Measurements from ENCODE around the gene LIN37.
"Not testable (repeated sequence)": the region's sequence is repeated elsewhere in the genome, so short reads cannot be mapped to it uniquely, and the experiment has no call there.

Gene LIN37

DNA sequence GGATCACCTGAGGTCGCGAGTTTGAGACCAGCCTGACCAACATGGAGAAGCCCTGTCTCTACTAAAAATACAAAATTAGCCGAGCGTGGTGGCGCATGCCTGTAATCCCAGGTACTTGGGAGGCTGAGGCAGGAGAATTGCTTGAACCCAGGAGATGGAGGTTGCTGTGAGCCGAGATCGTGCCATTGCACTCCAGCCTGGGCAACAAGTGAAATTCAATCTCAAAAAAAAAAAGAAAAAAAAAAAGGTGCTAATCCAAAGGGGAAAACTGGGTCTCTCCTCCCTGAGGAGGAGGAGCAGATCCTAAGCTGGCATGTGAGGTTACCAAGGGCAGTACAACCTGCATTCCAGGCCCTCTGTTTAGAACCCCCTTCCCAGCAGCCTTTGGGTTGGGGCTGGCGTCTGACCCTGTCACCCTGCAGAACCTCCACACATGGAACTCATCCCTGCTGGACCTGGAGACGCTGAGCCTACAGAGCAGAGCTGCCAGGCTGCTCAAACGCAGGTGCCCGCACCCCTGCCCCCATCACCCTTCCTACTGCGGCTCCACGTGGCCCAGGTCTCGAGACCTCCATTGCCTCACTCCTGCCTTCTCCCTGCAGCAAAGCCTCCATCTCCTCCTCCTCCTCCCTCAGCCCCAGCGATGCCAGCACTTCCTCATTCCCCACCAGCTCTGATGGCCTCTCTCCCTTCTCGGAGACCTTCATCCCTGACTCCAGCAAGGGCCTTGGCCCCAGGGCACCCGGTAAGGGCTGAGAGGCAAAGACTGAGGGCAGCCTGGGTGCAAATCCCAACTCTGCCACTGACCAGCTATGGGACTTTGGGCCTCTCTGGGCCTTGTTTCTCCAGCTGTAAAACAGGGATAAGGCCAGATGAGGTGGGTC, 16.3 kb downstream of the LIN37 start:
- Histone ChIP-seq H3K4me2 (ENCODE audit: low read length) (no peak overlapping the region), H3K27ac (ENCODE audit: low read length) (no peak overlapping the region), H3K9ac (ENCODE audit: low read length) (no peak overlapping the region), H3K9me3 (ENCODE audit: insufficient read depth, low read length) (no peaks in the 10 kb centered on the region), H3K27me3 (ENCODE audit: low read depth, low read length) (no peaks in the 10 kb centered on the region), H3K79me2 (ENCODE audit: low read length) (peaks cover 2% of the 10 kb centered on the region), H3K4me1 (ENCODE audit: low read length) (no peaks in the 10 kb centered on the region), H3K36me3 (replicated peaks; ENCODE audit: low read depth, low read length) (peaks cover 32% of the 10 kb centered on the region), H2AFZ (ENCODE audit: low read depth, low read length) (no peak overlapping the region), H3K4me3 (ENCODE audit: low read length) (no peak overlapping the region), H4K20me1 (ENCODE audit: insufficient read depth, low read length) (no peaks in the 10 kb centered on the region; the same call in 1 of the 2 replicates)
- no peak for TF ChIP-seq EZH2phosphoT487 (IDR thresholded peaks at IDR 0.05; ENCODE audit: low read depth)
- TF ChIP-seq, protein P1, sequence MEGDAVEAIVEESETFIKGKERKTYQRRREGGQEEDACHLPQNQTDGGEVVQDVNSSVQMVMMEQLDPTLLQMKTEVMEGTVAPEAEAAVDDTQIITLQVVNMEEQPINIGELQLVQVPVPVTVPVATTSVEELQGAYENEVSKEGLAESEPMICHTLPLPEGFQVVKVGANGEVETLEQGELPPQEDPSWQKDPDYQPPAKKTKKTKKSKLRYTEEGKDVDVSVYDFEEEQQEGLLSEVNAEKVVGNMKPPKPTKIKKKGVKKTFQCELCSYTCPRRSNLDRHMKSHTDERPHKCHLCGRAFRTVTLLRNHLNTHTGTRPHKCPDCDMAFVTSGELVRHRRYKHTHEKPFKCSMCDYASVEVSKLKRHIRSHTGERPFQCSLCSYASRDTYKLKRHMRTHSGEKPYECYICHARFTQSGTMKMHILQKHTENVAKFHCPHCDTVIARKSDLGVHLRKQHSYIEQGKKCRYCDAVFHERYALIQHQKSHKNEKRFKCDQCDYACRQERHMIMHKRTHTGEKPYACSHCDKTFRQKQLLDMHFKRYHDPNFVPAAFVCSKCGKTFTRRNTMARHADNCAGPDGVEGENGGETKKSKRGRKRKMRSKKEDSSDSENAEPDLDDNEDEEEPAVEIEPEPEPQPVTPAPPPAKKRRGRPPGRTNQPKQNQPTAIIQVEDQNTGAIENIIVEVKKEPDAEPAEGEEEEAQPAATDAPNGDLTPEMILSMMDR (IDR thresholded peaks at IDR 0.05; ENCODE audit: low read depth, low read length), result no peak

DNA sequence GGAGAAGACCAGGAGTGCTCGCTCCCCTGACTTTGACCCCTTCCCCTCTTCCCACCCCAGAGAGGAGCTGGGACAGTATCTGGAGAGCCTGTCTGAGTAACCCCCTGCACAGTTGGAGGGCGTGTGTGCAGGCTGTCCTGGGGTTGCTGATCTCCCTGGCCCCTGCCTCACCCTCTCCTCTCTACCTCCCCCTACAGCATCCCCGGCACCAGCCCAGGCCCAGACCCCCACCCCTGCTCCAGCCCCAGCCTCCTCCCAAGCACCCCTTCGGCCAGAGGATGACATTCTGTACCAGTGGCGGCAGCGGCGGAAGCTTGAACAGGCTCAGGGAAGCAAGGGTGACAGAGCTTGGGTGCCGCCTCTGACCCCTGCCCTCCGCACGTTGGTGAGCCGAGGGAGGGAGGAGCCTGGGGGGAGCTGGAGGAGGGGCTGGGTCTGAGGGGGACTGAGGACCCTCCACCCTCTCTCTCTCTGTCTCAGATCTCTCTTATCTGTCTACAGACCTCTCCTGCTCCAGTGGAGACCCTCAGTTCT, 18.3 kb downstream of the LIN37 start:
- no peak overlapping the region for H2AFZ ChIP-seq (ENCODE audit: low read depth, low read length)
- no peak overlapping the region for H3K9ac ChIP-seq (ENCODE audit: low read length)
- no peaks in the 10 kb centered on the region for H3K79me2 ChIP-seq (ENCODE audit: low read length)
- peaks cover 22% of the 10 kb centered on the region for H3K36me3 ChIP-seq (replicated peaks; ENCODE audit: low read depth, low read length)
- H3K4me1 ChIP-seq (ENCODE audit: low read length), result no peaks in the 10 kb centered on the region
- no peaks in the 10 kb centered on the region for H4K20me1 ChIP-seq (ENCODE audit: insufficient read depth, low read length)
- no peaks in the 10 kb centered on the region for H3K27me3 ChIP-seq (ENCODE audit: low read depth, low read length)
- no peak overlapping the region for H3K4me3 ChIP-seq (ENCODE audit: low read length)
- H3K27ac ChIP-seq (ENCODE audit: low read length), result no peak overlapping the region
- no peak overlapping the region for H3K4me2 ChIP-seq (ENCODE audit: low read length)
- no peak for TF ChIP-seq EZH2phosphoT487 (IDR thresholded peaks at IDR 0.05; ENCODE audit: low read depth)
- TF ChIP-seq, protein P1 (IDR thresholded peaks at IDR 0.05; ENCODE audit: low read depth, low read length), result no peak
- H3K9me3 ChIP-seq (ENCODE audit: insufficient read depth, low read length), result no peaks in the 10 kb centered on the region

DNA sequence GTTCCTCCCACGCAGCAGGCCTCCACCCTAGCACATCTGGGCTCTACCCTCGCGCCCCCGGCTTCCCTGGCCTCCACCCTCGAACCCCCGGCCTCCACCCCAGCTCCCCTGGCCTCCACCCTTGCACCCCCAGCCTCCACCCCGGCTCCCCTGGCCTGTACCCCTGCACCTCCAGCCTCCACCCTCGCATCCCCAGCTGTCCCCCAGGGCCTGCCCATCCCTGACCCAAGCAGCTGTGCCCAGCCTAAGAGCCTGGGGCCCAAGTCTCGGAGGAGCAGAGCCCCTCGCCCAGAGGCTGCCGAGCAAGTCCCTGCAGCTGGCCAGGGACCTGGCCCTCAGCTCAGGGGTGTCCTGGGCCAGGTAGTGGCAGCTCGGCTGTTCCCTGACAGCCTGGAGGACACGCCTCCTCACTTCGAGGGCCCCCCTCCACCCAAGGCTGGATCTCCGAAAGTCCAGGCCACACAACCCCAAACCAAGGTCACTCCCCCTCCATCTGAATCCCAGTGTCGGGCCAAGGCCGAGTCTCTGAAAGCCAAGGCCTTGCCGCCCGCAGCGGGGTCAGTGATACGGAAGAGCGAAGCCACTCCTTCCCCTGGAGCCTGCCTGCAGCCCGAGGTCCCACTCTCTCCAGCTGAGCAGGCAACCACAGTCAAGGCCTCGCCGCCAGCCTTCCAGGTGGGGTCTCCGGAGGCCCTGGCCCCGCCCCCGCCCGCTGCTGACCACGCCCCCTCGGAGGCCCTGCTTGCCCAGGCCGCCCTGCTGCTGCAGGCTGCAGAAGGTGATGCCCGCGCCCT, 19.1 kb downstream of the LIN37 start:
- H3K9ac ChIP-seq (ENCODE audit: low read length), result no peak overlapping the region
- H4K20me1 ChIP-seq (ENCODE audit: insufficient read depth, low read length), result no peaks in the 10 kb centered on the region
- H2AFZ ChIP-seq (ENCODE audit: low read depth, low read length), result no peak overlapping the region
- H3K4me2 ChIP-seq (ENCODE audit: low read length), result no peak overlapping the region
- H3K27me3 ChIP-seq (ENCODE audit: low read depth, low read length), result no peaks in the 10 kb centered on the region
- no peaks in the 10 kb centered on the region for H3K4me1 ChIP-seq (ENCODE audit: low read length)
- no peak overlapping the region for H3K27ac ChIP-seq (ENCODE audit: low read length)
- peaks cover 17% of the 10 kb centered on the region for H3K36me3 ChIP-seq (replicated peaks; ENCODE audit: low read depth, low read length)
- TF ChIP-seq, protein P1 (IDR thresholded peaks at IDR 0.05; ENCODE audit: low read depth, low read length), result no peak
- TF ChIP-seq EZH2phosphoT487 (IDR thresholded peaks at IDR 0.05; ENCODE audit: low read depth), result no peak
- H3K4me3 ChIP-seq (ENCODE audit: low read length), result no peak overlapping the region
- no peaks in the 10 kb centered on the region for H3K79me2 ChIP-seq (ENCODE audit: low read length)
- H3K9me3 ChIP-seq (ENCODE audit: insufficient read depth, low read length), result no peaks in the 10 kb centered on the region

DNA sequence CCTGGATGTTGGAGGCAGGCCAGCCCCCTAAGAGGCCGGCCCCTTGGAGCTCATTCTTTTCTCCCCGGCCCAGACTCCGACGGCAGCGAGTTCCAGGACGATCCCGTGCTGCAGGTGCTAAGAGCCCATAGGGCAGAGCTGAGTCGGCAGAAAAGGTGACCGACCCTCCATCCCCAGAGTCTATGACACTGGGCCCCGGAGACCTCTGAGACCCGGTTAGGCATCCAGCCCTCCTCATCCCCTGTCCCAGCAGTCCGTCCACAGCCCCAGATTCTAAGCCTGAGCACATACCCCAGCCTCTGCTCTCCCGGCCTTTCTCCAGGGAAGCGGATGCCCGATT, 19.7 kb downstream of the LIN37 start:
- no peak for TF ChIP-seq EZH2phosphoT487 (IDR thresholded peaks at IDR 0.05; ENCODE audit: low read depth)
- TF ChIP-seq, protein P1 (IDR thresholded peaks at IDR 0.05; ENCODE audit: low read depth, low read length), result no peak
- Histone ChIP-seq H3K4me2 (ENCODE audit: low read length) (no peak overlapping the region), H3K79me2 (ENCODE audit: low read length) (no peaks in the 10 kb centered on the region), H3K36me3 (replicated peaks; ENCODE audit: low read depth, low read length) (peaks cover 17% of the 10 kb centered on the region), H4K20me1 (ENCODE audit: insufficient read depth, low read length) (no peaks in the 10 kb centered on the region), H3K27me3 (ENCODE audit: low read depth, low read length) (no peaks in the 10 kb centered on the region), H3K4me3 (ENCODE audit: low read length) (no peak overlapping the region), H3K27ac (ENCODE audit: low read length) (no peak overlapping the region), H3K9me3 (ENCODE audit: insufficient read depth, low read length) (no peaks in the 10 kb centered on the region), H3K4me1 (ENCODE audit: low read length) (no peaks in the 10 kb centered on the region), H2AFZ (ENCODE audit: low read depth, low read length) (no peak overlapping the region), H3K9ac (ENCODE audit: low read length) (no peak overlapping the region)

DNA sequence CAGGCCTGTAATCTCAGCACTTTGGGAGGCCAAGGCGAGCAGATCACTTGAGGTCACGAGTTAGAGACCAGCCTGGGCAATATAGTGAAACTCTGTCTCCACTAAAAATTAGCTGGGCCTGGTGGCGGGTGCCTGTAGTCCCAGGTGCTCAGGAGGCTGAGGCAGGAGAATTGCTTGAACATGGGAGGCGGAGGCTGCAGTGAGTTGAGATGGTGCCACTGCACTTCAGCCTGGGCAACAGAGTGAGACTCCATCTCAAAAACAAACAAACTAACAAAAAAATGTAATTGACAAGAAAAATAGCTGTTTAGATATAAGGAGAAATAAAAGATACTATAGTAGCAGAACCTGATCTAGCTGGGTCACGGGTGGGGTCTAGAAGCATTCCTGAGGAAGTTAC, 24.0 kb downstream of the LIN37 start:
- not testable (repeated sequence) for H3K79me2 ChIP-seq (ENCODE audit: low read length); H4K20me1 ChIP-seq (ENCODE audit: insufficient read depth, low read length); H3K27ac ChIP-seq (ENCODE audit: low read length); H3K4me2 ChIP-seq (ENCODE audit: low read length); H3K9ac ChIP-seq (ENCODE audit: low read length); H3K36me3 ChIP-seq (replicated peaks; ENCODE audit: low read depth, low read length); H3K27me3 ChIP-seq (ENCODE audit: low read depth, low read length); H2AFZ ChIP-seq (ENCODE audit: low read depth, low read length); H3K4me3 ChIP-seq (ENCODE audit: low read length); H3K9me3 ChIP-seq (ENCODE audit: insufficient read depth, low read length)
- peaks cover 10% of the 10 kb centered on the region for H3K4me1 ChIP-seq (ENCODE audit: low read length)
